Measurements from ENCODE around the gene ARVCF.

The ARVCF gene

DNA sequence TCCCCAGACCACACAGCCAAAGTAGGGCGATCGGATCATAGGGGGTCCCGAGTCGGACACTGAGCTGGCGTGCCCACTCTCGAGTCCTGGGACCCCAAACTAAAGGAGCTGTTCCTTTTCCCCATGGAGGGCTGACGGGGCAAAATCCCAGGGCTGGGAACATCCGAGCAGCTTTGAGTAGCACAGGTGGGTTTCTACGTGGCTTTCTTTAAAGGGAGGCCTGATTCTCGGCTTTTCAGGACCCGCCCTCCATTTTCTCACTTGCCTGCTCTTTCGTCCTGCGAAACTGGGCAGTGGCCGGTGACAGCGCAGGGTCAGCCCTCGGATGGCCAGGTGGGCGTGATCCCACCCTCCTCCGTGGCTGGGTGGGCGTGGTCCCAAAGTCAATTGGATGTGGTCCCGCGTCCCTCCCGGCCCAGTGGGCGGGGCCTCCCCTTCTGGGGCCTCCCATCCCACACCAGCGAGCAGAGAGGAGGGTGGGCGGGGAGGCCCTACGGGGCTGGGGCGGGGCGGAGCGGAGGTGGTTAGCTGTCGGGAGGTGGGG lies 57.5 kb downstream of the ARVCF start:
- DNase-seq (ENCODE audit: low spot score) (peak; percentile 66), ATAC-seq (ENCODE audit: low read depth) (no peak)
- Histone ChIP-seq H3K36me3 (ENCODE audit: low read depth) (peaks cover 8% of the 10 kb centered on the region), H3K27me3 (ENCODE audit: insufficient read depth, poor library complexity, severe bottlenecking) (no peaks in the 10 kb centered on the region), H3K4me3 (ENCODE audit: severe bottlenecking) (no peak overlapping the region), H3K9me3 (ENCODE audit: severe bottlenecking) (no peaks in the 10 kb centered on the region), H3K27ac (ENCODE audit: poor library complexity, severe bottlenecking) (peak overlapping the region; percentile 14), H3K4me1 (ENCODE audit: insufficient read depth, poor library complexity, severe bottlenecking) (peaks cover 16% of the 10 kb centered on the region)
- TF ChIP-seq, protein P1, sequence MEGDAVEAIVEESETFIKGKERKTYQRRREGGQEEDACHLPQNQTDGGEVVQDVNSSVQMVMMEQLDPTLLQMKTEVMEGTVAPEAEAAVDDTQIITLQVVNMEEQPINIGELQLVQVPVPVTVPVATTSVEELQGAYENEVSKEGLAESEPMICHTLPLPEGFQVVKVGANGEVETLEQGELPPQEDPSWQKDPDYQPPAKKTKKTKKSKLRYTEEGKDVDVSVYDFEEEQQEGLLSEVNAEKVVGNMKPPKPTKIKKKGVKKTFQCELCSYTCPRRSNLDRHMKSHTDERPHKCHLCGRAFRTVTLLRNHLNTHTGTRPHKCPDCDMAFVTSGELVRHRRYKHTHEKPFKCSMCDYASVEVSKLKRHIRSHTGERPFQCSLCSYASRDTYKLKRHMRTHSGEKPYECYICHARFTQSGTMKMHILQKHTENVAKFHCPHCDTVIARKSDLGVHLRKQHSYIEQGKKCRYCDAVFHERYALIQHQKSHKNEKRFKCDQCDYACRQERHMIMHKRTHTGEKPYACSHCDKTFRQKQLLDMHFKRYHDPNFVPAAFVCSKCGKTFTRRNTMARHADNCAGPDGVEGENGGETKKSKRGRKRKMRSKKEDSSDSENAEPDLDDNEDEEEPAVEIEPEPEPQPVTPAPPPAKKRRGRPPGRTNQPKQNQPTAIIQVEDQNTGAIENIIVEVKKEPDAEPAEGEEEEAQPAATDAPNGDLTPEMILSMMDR (IDR thresholded peaks at IDR 0.05; ENCODE audit: poor library complexity, severe bottlenecking) = no peak

DNA sequence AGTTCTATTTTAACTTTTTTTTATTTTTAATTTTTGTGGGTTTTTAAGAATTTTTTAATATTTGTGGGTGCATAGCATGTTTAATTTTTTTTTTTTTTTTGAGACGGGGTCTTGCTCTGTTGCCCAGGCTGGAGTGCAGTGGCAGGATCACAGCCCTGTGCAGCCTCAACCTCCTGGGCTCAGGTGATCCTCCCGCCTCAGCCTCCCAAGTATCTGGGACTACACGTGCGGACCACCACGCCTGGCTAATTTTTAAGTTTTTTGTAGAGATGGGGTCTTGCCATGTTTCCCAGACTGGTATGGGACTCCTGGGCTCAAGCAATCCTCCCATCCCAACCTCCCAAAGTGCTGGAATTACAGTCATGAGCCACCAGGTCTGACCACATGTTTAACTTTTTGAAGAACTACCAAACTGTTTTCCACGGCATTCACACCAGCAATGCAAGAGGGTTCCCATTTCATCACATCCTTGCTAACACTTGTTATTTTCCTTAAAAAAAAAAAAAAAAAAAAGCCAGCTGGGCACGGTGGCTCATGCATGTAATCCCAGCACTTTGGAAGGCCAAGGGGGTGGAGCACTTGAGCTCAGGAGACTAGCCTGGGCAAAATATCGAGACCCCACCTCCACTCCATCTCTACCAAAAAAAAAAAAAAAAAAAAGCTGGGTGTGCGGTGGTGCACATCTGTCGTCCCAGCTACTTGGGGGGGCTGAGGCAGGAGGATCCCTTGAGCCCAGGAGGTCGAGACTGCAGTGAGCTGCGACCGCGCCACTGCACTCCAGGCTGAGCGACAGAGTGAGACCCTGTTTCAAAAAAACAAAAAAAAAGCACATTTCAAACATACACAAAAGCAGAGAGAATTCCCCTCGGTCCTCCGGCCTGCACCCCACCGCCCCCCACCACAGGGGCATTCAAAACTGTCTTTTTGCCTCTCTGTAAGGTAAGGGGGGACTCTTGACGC lies 58.3 kb downstream of the ARVCF start:
- no peak overlapping the region for H3K27ac ChIP-seq (ENCODE audit: poor library complexity, severe bottlenecking)
- peaks cover 10% of the 10 kb centered on the region for H3K4me1 ChIP-seq (ENCODE audit: insufficient read depth, poor library complexity, severe bottlenecking)
- DNase-seq (ENCODE audit: low spot score) (peak; percentile 13), ATAC-seq (ENCODE audit: low read depth) (no peak)
- H3K4me3 ChIP-seq (ENCODE audit: severe bottlenecking) = no peak overlapping the region
- H3K27me3 ChIP-seq (ENCODE audit: insufficient read depth, poor library complexity, severe bottlenecking) = no peaks in the 10 kb centered on the region
- TF ChIP-seq, protein P1 (IDR thresholded peaks at IDR 0.05; ENCODE audit: poor library complexity, severe bottlenecking) = no peak
- no peaks in the 10 kb centered on the region for H3K9me3 ChIP-seq (ENCODE audit: severe bottlenecking)
- peaks cover under 1% of the 10 kb centered on the region; the same call in 1 of the 2 replicates for H3K36me3 ChIP-seq (ENCODE audit: low read depth)

DNA sequence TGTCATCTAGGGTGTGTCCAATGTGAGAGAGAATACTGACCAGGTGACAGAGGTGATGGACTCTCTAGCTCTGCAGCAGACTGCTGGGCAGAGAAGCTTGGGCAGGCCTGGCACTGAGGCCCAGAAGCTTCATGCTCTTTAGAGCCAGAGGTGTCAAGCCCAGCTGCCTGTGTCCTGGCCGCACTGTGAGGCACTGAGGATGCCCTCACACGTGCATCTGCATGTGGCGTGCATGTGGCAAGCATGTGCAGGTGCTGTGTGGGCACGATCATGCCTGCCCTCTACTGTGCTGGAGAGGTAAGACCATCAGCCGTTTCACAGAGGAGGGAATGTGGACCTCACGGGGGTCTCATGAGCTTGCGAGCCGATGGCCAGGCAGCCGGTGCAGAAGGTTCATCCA lies 59.2 kb downstream of the ARVCF start:
- H3K27me3 ChIP-seq (ENCODE audit: insufficient read depth, poor library complexity, severe bottlenecking) = no peaks in the 10 kb centered on the region
- no peaks in the 10 kb centered on the region for H3K36me3 ChIP-seq (ENCODE audit: low read depth)
- TF ChIP-seq, protein P1 (IDR thresholded peaks at IDR 0.05; ENCODE audit: poor library complexity, severe bottlenecking) = peak; percentile 14
- no peak overlapping the region for H3K4me3 ChIP-seq (ENCODE audit: severe bottlenecking)
- ATAC-seq (ENCODE audit: low read depth) (no peak), DNase-seq (ENCODE audit: low spot score) (peak; percentile 34)
- peaks cover 4% of the 10 kb centered on the region for H3K4me1 ChIP-seq (ENCODE audit: insufficient read depth, poor library complexity, severe bottlenecking)
- H3K9me3 ChIP-seq (ENCODE audit: severe bottlenecking) = no peaks in the 10 kb centered on the region
- H3K27ac ChIP-seq (ENCODE audit: poor library complexity, severe bottlenecking) = no peak overlapping the region

DNA sequence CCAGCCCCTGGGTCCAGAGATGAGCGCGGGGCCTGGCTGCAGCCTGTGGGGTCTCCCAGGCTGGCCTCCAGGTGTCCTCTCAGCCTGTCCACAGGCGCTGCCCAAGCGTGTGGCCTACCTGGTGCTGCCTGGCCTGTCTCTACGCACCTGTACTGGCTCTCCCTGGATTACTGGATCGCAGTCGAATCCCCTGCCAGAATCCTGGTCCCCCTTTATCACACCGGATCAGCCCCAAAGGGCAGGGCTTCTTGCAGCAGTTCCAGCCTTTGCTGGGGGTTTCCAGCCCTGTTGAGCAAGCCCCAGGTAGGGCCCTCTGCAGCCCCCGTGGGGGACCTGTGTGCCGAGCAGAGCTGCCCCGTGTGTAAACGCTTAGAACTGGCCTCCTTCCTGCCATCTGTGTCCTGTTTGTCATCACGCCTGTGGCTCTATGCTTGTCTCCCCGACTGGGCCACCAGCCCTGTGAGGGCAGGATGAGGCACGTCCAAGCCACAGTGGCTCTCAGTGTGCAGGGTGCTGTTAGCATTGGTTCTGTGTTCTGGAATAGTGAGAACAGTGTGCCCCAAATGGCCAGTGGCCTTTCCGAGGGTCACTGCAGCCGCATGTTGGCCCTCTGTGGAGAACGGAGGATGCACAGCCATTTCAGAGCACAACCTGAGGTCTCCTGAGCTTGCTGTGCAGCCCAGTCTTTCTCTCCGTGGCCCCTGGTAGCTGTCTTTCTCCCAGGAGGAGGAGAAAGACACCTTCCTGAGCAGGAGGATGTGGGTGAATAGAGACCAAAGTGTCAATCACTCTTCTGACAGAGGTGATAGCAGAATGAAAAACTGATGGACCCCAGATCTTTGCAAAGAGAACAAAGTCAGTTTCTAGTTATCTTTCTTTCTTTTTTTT lies 61.1 kb downstream of the ARVCF start:
- Histone ChIP-seq H3K4me3 (ENCODE audit: severe bottlenecking) (no peak overlapping the region), H3K27ac (ENCODE audit: poor library complexity, severe bottlenecking) (no peak overlapping the region), H3K9me3 (ENCODE audit: severe bottlenecking) (no peaks in the 10 kb centered on the region), H3K27me3 (ENCODE audit: insufficient read depth, poor library complexity, severe bottlenecking) (no peaks in the 10 kb centered on the region), H3K36me3 (ENCODE audit: low read depth) (peaks cover 4% of the 10 kb centered on the region), H3K4me1 (ENCODE audit: insufficient read depth, poor library complexity, severe bottlenecking) (no peaks in the 10 kb centered on the region)
- no peak; the same call in 2 of the 3 replicates for ATAC-seq (ENCODE audit: low read depth)
- TF ChIP-seq, protein P1 (IDR thresholded peaks at IDR 0.05; ENCODE audit: poor library complexity, severe bottlenecking) = no peak
- DNase-seq (ENCODE audit: low spot score) = peak; percentile 45

Data from RWPE2 (cell line).